COLO668 (cell line): ENCODE measurements around the gene SSR3.

Experiments used
- DNase-seq: peaks from one replicate; lab custom pipeline; 2025; ENCODE audit not compliant: unreplicated experiment; lab: John Stamatoyannopoulos, UW

SSR3 gene

DNA sequence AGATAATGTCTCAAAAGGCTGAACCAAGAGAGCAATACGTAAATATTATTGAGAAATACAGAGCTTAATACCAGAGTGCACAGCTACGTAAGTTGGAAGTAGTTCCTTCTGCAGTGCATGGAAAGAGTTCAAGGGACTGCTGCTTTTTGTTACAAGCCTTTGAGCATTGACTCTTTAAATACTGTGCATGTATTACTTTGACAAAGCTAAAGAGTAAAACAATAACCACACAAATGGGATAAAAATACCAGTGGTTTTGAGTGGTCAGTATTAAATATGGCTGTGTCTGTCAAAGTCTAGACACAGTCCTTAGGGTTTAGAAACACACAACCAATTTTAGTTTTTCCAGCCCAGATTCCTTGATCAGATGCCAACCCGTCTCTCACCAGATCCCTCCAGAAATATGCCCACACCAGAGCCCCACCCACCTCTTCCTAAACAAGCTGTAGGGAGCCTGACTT, 62.1 kb downstream of the SSR3 start:
- DNase-seq: no peak

DNA sequence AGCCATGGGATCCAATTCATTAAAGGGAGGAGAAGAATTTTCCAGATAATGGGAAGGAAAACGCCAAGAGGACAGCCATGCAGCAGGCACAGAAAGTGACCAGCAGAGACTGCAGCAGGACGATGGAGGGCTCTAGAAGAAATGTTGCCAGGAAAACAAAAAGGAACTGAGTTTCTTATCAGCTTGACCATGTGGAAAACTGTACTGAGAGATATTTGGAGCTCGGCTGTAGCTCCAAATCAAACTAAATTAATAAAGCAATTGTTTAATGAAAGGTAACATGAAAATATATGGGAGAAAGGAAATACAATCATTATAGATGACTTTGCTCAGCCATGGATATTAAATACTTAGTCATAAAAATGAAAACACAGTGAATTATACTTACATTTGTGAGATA, 63.7 kb downstream of the SSR3 start:
- no peak for DNase-seq
